Adrenal gland (tissue), 12 donors: ENCODE results near the gene TGFBR2. TPM values are rescaled to one million over a fixed set of nuclear protein-coding genes. Genes with fewer than 3 reads are reported as not detected.

Experiments used
- DNase-seq, 7 donors: peaks; one replicate each; pipeline ENCODE4 v3.0.0-alpha.2; 2019 to 2020
- H3K27ac ChIP-seq, 5 donors: fragments of 200-600 bp; sonication (generic) in 4 of 5; 1 replicate in 3 of 5; 2 replicates in 2 of 5; pipeline versions ENCODE4 v1.5.1 to v1.8.0; 2016 to 2020; ENCODE audit warnings: mild to moderate bottlenecking in 1 of 5
- H3K27me3 ChIP-seq: fragments of 200-600 bp; 2 replicates; pipeline ENCODE4 v1.8.0; 2021
- H3K36me3 ChIP-seq, 2 donors: fragments of 200-600 bp; replicated peaks in 1 of 2; 1 replicate in 1 of 2; 2 replicates in 1 of 2; pipeline versions ENCODE4 v1.5.1 to v1.8.0; 2018 to 2022
- H3K4me1 ChIP-seq, 2 donors: fragments of 200-600 bp; replicated peaks in 1 of 2; 1 replicate in 1 of 2; 2 replicates in 1 of 2; pipeline versions ENCODE4 v1.5.1 to v1.8.0; 2018 to 2021
- H3K4me3 ChIP-seq, 4 donors: fragments of 200-600 bp; sonication (generic) in 3 of 4; one replicate each; pipeline ENCODE4 v1.5.1; 2016 to 2018
- H3K9me3 ChIP-seq, 3 donors: fragments of 200-600 bp; sonication (generic) in 1 of 3; replicated peaks in 1 of 3; 1 replicate in 2 of 3; 2 replicates in 1 of 3; pipeline versions ENCODE4 v1.5.1 to v1.8.0; 2016 to 2021
- POLR2A ChIP-seq, 2 donors: fragments of 450-650 bp; IDR thresholded peaks; one replicate each; pipeline ENCODE4 v1.6.1; 2017; ENCODE audit warnings: antibody characterized with exemption in 2 of 2, mild to moderate bottlenecking in 2 of 2, moderate library complexity in 1 of 2
- WGBS, 4 donors: extraction: QIAGEN DNeasy Blood & Tissue Kit in 2 of 4; methylation state at CpG; one replicate each; pipeline versions ENCODE4 v1.1.5 to v1.1.7; 2013 to 2017; 5-methylcytosine and 5-hydroxymethylcytosine counted together
- intact Hi-C, 2 donors: fragments of 100-400 bp; cut with DNase I; formaldehyde crosslinking; loops; one replicate each; pipeline versions ENCODE4 v1.14.1 to v1.15.0; 2022 to 2023
- polyA plus RNA-seq, 3 donors: library from polyadenylated mRNA; stranded (reverse); fragments of 200-250 nt in 2 of 3; fragments of 350-450 nt in 1 of 3; fragmentation: Illumina TruSeq in 1 of 3; extraction: RNeasy Lipid Tissue Mini Kit (QIAGEN cat#74804) in 1 of 3; gene quantifications; one replicate each; pipeline ENCODE4 v1.2.3, GENCODE V29; 2013 to 2014
- total RNA-seq, 9 donors: library from RNA; depleted of rRNA in 4 of 9; stranded (reverse); fragments of >200 nt in 4 of 9; fragments of 120-200 nt in 1 of 9; fragmentation: NEBNext Ultra II Directional in 1 of 9; extraction: Animal tissue kit (Norgen Biotek cat#: 25700) in 1 of 9; gene quantifications; one replicate each; pipeline versions ENCODE4 v1.1.0 to v1.2.4, GENCODE V29; 2013 to 2023
- TF ChIP-seq, protein P1 (sequence below), 6 experiments: fragments of 450-650 bp in 4 of 6; fragments of 200-600 bp in 2 of 6; sonication (generic) in 1 of 6; IDR thresholded peaks; 1 replicate in 5 of 6; 2 replicates in 1 of 6; pipeline versions ENCODE4 v1.5.1 to v1.8.0; 2016 to 2021; ENCODE audit warnings: antibody characterized with exemption in 6 of 6, mild to moderate bottlenecking in 2 of 6, moderate library complexity in 1 of 6
- donor health status: healthy with polysubstance abuse.
- donor health status: Bipolar disorder and iron deficiency.
- donor health status: DM: yes; HTN: yes; CAD: no.
- donor health status: DM: no; HTN: no; CAD: no.
- donor health status: DM: no; HTN: no; CAD: no.
- donor health status: DM: yes; HTN: yes; CAD: no.

The TGFBR2 gene
- total and polyA plus RNA-seq, 12 donors: 19.1 to 296 (median 153) TPM

DNA sequence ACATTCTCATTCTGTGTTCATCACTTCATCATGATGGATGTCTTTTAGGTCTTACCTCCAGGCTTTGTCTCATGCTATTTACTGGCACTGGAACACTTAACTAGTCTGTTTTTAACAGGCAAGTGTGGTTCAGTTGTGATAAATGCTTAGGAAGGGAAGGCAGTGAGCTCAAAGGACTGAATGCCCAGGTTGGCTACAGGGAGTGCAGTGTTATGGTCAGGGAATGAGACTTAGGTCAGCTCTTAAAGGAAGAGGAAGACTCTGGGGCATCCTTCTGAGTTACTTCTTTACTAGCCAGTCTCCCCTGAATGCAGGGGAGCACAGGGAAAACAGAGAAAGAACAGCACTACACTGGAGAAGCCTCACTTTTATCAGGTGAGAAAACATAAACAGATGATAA, 72.6 kb downstream of the TGFBR2 start:
- intact Hi-C loops: no loop called here
- H3K4me1 ChIP-seq: peaks cover 20 to 75% of the 10 kb centered on the region in 2 donors
- H3K4me3 ChIP-seq: no peak overlapping the region
- DNase-seq: no peak
- no peak for TF ChIP-seq POLR2A (IDR thresholded peaks at IDR 0.05)
- TF ChIP-seq, protein P1, sequence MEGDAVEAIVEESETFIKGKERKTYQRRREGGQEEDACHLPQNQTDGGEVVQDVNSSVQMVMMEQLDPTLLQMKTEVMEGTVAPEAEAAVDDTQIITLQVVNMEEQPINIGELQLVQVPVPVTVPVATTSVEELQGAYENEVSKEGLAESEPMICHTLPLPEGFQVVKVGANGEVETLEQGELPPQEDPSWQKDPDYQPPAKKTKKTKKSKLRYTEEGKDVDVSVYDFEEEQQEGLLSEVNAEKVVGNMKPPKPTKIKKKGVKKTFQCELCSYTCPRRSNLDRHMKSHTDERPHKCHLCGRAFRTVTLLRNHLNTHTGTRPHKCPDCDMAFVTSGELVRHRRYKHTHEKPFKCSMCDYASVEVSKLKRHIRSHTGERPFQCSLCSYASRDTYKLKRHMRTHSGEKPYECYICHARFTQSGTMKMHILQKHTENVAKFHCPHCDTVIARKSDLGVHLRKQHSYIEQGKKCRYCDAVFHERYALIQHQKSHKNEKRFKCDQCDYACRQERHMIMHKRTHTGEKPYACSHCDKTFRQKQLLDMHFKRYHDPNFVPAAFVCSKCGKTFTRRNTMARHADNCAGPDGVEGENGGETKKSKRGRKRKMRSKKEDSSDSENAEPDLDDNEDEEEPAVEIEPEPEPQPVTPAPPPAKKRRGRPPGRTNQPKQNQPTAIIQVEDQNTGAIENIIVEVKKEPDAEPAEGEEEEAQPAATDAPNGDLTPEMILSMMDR (IDR thresholded peaks at IDR 0.05): no peak
- peaks cover 0 to 43% of the 10 kb centered on the region in 2 donors for H3K36me3 ChIP-seq
- H3K9me3 ChIP-seq: no peaks in the 10 kb centered on the region
- peak overlapping the region in 2 of 5 donors; percentile 3 to 19 for H3K27ac ChIP-seq
- no peaks in the 10 kb centered on the region for H3K27me3 ChIP-seq

DNA sequence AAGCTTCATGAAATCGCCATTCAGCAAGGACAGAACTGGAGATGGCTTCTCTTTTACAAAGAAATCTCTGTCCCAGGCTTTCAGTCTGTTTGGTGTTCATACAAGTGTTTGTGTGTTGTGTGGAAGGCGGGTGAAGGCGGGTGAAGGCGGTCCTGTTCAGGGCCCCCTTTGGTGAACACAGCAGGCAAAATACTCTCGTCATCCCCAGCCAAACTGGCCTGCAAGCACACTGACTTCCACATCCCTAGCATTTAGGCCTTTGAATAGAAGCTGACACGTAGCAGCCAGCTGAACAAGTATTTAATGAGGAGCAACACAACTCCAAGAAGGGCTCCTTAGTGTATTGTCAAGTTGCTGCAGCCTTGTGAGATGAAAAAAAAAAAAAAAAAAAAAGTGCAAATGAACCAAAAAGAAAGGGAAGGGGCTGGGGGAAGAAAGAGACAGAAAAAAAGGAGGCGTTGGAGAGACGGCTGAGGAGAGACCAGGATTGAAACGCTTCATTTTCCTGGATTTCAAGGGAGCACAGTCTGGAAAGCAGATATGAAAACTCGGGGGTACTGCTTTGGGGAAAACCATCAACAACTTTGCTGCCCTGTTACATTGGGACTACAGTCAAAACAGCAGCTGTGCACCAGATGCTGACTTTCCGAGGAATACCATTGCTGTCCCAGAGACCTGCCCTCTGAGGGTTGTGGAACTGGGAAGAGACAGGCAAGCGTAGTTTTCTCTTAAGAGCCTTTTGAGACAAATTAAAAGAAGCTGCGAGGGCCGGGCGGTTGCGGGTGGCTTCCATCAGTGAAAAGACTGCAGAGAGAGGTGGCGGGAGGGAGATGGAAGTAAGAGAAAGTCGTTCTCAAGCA, 74.6 kb downstream of the TGFBR2 start:
- no peak for DNase-seq
- H3K4me1 ChIP-seq: peaks cover 25 to 82% of the 10 kb centered on the region in 2 donors
- WGBS, 4 donors: 67 to 77% (median 70%) methylated on average over 18 of the region's 18 CpGs
- no peak for TF ChIP-seq POLR2A (IDR thresholded peaks at IDR 0.05)
- TF ChIP-seq, protein P1 (IDR thresholded peaks at IDR 0.05): no peak
- intact Hi-C loops: loop anchor here in 1 of 2 donors (10.0 kb wide), 1 partner anchor 166 kb away; no protein-coding TSS in a partner anchor
- peaks cover 0 to 26% of the 10 kb centered on the region in 2 donors for H3K36me3 ChIP-seq
- no peaks in the 10 kb centered on the region for H3K27me3 ChIP-seq
- H3K27ac ChIP-seq: peak overlapping the region in 3 of 5 donors; percentile 28 to 69 (median 54)
- no peaks in the 10 kb centered on the region for H3K9me3 ChIP-seq
- H3K4me3 ChIP-seq: no peak overlapping the region

DNA sequence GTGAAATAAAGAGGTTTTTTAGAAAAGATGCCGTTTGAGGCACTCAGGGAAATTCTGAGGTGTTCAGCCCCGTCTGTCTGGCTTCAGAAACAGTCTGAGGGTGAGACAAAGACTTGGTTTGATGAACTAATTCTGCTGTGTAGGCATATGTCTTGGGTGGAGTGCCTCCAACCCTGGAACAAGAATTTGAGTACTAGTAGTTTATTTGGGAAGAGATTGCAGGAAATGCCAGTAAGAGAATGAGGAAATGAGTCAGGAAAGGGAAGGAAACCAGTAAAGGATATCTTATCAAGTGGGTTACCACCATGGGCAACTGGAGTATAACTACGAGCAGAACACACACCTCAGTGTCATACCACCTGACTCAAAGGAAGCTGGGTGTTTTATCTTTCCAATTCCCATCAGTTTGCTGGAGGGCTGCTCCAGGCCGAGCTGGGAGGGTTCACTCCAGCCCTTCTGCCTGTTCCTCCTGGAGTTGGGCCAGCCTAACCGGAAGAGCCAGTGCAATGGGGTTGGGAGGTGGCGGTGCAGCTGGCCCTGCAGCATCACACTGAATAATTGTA, 75.3 kb downstream of the TGFBR2 start:
- peaks cover 25 to 80% of the 10 kb centered on the region in 2 donors for H3K4me1 ChIP-seq
- TF ChIP-seq, protein P1 (IDR thresholded peaks at IDR 0.05): no peak
- no peak for TF ChIP-seq POLR2A (IDR thresholded peaks at IDR 0.05)
- intact Hi-C loops: loop anchor here in 1 of 2 donors (10.0 kb wide), 1 partner anchor 167 kb away; no protein-coding TSS in a partner anchor
- 60 to 62% (median 61%) methylated on average over 6 of the region's 6 CpGs for WGBS, 4 donors
- DNase-seq: peak in 6 of 7 donors; percentile 35 to 74 (median 61)
- no peaks in the 10 kb centered on the region for H3K9me3 ChIP-seq
- H3K4me3 ChIP-seq: no peak overlapping the region
- H3K27me3 ChIP-seq: no peaks in the 10 kb centered on the region
- peaks cover 0 to 21% of the 10 kb centered on the region in 2 donors for H3K36me3 ChIP-seq
- peak overlapping the region in 3 of 5 donors; percentile 28 to 69 (median 54) for H3K27ac ChIP-seq

DNA sequence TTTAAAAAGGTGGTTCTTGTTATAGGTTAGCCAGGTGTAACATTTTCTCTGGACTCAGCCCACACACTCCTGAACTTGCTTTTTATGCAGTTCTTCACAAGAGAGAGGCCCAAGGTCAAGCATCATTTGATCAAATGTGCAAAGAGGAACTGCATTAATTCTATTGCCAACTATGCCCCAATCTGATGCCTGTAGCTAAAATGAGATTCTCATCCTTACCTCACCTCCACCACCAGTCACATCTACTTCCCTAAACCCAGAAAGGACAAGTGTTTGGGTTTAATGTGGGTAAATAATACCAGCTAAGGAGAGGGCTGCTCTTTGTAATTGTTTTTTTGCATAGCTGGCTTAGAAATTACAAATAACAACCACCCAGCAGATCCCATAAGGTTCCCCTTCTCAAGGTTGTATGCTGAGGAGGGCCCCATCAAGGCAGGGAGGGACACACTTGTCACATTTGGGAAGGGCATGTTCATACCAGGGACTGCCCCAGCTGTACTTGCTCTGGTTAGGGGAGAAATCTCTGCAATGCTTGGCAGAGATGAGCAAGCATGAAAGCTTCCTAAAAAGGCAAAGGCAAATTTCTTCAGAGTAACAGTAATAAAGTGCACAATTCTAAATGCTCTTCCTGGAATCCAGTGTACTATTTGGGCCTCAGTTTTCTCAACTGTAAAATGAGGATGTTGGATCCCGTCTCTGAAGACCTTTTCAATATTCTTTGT, 76.2 kb downstream of the TGFBR2 start:
- peaks cover 0 to 23% of the 10 kb centered on the region in 2 donors for H3K36me3 ChIP-seq
- no peaks in the 10 kb centered on the region for H3K27me3 ChIP-seq
- peaks cover 25 to 80% of the 10 kb centered on the region in 2 donors for H3K4me1 ChIP-seq
- 52 to 77% (median 59%) methylated on average over 1 of the region's 1 CpG for WGBS, 4 donors
- no peak for DNase-seq
- intact Hi-C loops: loop anchor here in 1 of 2 donors (10.0 kb wide), 1 partner anchor 168 kb away; no protein-coding TSS in a partner anchor
- no peak for TF ChIP-seq POLR2A (IDR thresholded peaks at IDR 0.05)
- TF ChIP-seq, protein P1 (IDR thresholded peaks at IDR 0.05): no peak
- H3K27ac ChIP-seq: peak overlapping the region in 4 of 5 donors; percentile 20 to 61 (median 47)
- H3K4me3 ChIP-seq: no peak overlapping the region
- H3K9me3 ChIP-seq: no peaks in the 10 kb centered on the region
